ENCODE results near the gene FOXP1. TPM values are rescaled to one million over a fixed set of nuclear protein-coding genes. Genes with fewer than 3 reads are reported as not detected.

FOXP1 gene
- polyA plus RNA-seq, 1 donor from 2014 or later: 5.6 TPM

- Histone ChIP-seq H3K27ac (ENCODE audit: low read length) (no peak overlapping the region), H3F3A (ENCODE audit: insufficient read depth, low read length, poor library complexity, severe bottlenecking) (no peaks in the 10 kb centered on the region), H3K4me2 (ENCODE audit: low read length) (no peak overlapping the region), H3K9me2 (ENCODE audit: insufficient read depth, low read length) (no peaks in the 10 kb centered on the region), H3K79me2 (replicated peaks; ENCODE audit: insufficient read depth, low read length) (no peaks in the 10 kb centered on the region), H3K27me3 (ENCODE audit: insufficient read depth, low read depth, low read length) (no peaks in the 10 kb centered on the region), H2AFZ (ENCODE audit: low read depth, low read length) (no peak overlapping the region), H3K9me3 (ENCODE audit: low read length) (no peaks in the 10 kb centered on the region), H3K4me3 (ENCODE audit: low read length) (no peak overlapping the region), H3K36me3 (ENCODE audit: insufficient read depth, low read length) (no peaks in the 10 kb centered on the region), H4K20me1 (ENCODE audit: insufficient read depth) (no peaks in the 10 kb centered on the region), H3K9ac (ENCODE audit: low read length) (no peak overlapping the region)
- no peak for TF ChIP-seq RAD21 (conservative IDR thresholded peaks at IDR 0.05)
- no peak for TF ChIP-seq POLR2AphosphoS5 (IDR thresholded peaks at IDR 0.05)
- TF ChIP-seq REST (IDR thresholded peaks at IDR 0.05; ENCODE audit: borderline replicate concordance): no peak
These were observed 325.4 kb downstream of the FOXP1 start for GRCh38 chr3:71258116-71258515.

- H3K79me2 ChIP-seq (replicated peaks; ENCODE audit: insufficient read depth, low read length): no peaks in the 10 kb centered on the region
- no peaks in the 10 kb centered on the region for H3F3A ChIP-seq (ENCODE audit: insufficient read depth, low read length, poor library complexity, severe bottlenecking)
- H3K9me2 ChIP-seq (ENCODE audit: insufficient read depth, low read length): no peaks in the 10 kb centered on the region
- H3K27me3 ChIP-seq (ENCODE audit: insufficient read depth, low read depth, low read length): no peaks in the 10 kb centered on the region
- TF ChIP-seq SMC3 (conservative IDR thresholded peaks at IDR 0.05; ENCODE audit: poor library complexity) (no peak), CTCF (IDR thresholded peaks at IDR 0.05; ENCODE audit: poor library complexity, severe bottlenecking) (no peak), MXI1 (conservative IDR thresholded peaks at IDR 0.05; ENCODE audit: poor library complexity, severe bottlenecking) (no peak), RAD21 (conservative IDR thresholded peaks at IDR 0.05) (no peak), EP300 (conservative IDR thresholded peaks at IDR 0.05; ENCODE audit: poor library complexity, severe bottlenecking) (no peak), EZH2 (IDR thresholded peaks at IDR 0.05; ENCODE audit: borderline replicate concordance, insufficient read depth, low read length, poor library complexity, severe bottlenecking) (no peak), TAF1 (IDR thresholded peaks at IDR 0.05; ENCODE audit: low read depth) (no peak), POLR2AphosphoS5 (IDR thresholded peaks at IDR 0.05) (no peak), REST (IDR thresholded peaks at IDR 0.05; ENCODE audit: borderline replicate concordance) (no peak)
- no peak overlapping the region for H3K4me3 ChIP-seq (ENCODE audit: low read length)
- H3K9ac ChIP-seq (ENCODE audit: low read length): no peak overlapping the region
- no peaks in the 10 kb centered on the region for H3K36me3 ChIP-seq (ENCODE audit: insufficient read depth, low read length)
- H2AFZ ChIP-seq (ENCODE audit: low read depth, low read length): no peak overlapping the region
- no peak overlapping the region for H3K27ac ChIP-seq (ENCODE audit: low read length)
- no peak overlapping the region for H3K4me2 ChIP-seq (ENCODE audit: low read length)
- no peaks in the 10 kb centered on the region for H3K9me3 ChIP-seq (ENCODE audit: low read length)
- H4K20me1 ChIP-seq (ENCODE audit: insufficient read depth): no peaks in the 10 kb centered on the region
These were observed 328.0 kb downstream of the FOXP1 start for GRCh38 chr3:71255498-71255897.
